SH-SY5Y (cell line): ENCODE results near the gene ZNF484.

Experiments used
- GATA2 ChIP-seq: IDR thresholded peaks from 2 replicates; pipeline ENCODE4 v1.6.1; 2011; ENCODE audit warnings: mild to moderate bottlenecking, low read depth, low read length
- GATA3 ChIP-seq: IDR thresholded peaks from 2 replicates; pipeline ENCODE4 v1.6.1; 2011; ENCODE audit warnings: low read depth, mild to moderate bottlenecking, low read length, moderate library complexity

DNA sequence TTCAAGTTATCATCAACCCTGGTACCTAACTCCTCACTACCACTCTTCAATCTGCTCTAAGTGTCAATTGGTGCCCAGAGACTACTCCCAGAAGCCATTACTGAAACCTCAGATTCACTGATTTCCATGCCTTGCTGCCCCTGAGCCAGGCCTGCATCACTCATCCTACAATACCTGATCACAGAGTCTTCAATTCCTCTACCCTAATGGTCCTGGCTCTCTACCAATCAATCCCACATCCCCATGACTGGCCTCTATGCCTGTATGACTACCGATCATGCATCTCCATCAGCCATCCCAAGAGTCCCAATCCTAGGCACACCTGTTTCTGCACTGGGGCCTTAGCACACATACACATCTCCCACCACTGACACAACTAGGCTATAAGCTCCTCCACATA lies 2.5 kb downstream of the ZNF484 start:
- TF ChIP-seq GATA3 (no peak), GATA2 (no peak)
